GF-D8 (cell line): Measurements from ENCODE around the gene DOK7.

ENCODE experiments used
- DNase-seq: peaks from one replicate; lab custom pipeline; 2025; lab: John Stamatoyannopoulos, UW

The DOK7 gene

GRCh38 chr4:3487861-3488260 is 24.8 kb downstream of the DOK7 start:
- no peak for DNase-seq

- no peak for DNase-seq
These were observed 25.7 kb downstream of the DOK7 start for GRCh38 chr4:3488820-3489219.

GRCh38 chr4:3489451-3489962 is 26.4 kb downstream of the DOK7 start:
- DNase-seq, result no peak

GRCh38 chr4:3491681-3492405 is 28.7 kb downstream of the DOK7 start:
- no peak for DNase-seq

GRCh38 chr4:3492741-3493719 is 29.9 kb downstream of the DOK7 start:
- no peak for DNase-seq

GRCh38 chr4:3493720-3494461 is 30.8 kb downstream of the DOK7 start:
- no peak for DNase-seq

- DNase-seq, result no peak
These were observed 31.4 kb downstream of the DOK7 start for GRCh38 chr4:3494462-3494871.

- no peak for DNase-seq
These were observed 32.3 kb downstream of the DOK7 start for GRCh38 chr4:3495204-3495975.

- DNase-seq, result no peak
These were observed 32.9 kb downstream of the DOK7 start for GRCh38 chr4:3496021-3496420.

- DNase-seq, result no peak
These were observed 34.0 kb downstream of the DOK7 start for GRCh38 chr4:3497095-3497494.

- no peak for DNase-seq
These were observed 34.6 kb downstream of the DOK7 start for GRCh38 chr4:3497523-3498389.

- DNase-seq, result no peak
These were observed 35.3 kb downstream of the DOK7 start for GRCh38 chr4:3498407-3498806.

- no peak for DNase-seq
These were observed 35.9 kb downstream of the DOK7 start for GRCh38 chr4:3498901-3499510.

GRCh38 chr4:3499710-3500109 is 36.6 kb downstream of the DOK7 start:
- DNase-seq, result no peak

- DNase-seq, result no peak
These were observed 37.0 kb downstream of the DOK7 start for GRCh38 chr4:3500111-3500510.

GRCh38 chr4:3500634-3501101 is 37.6 kb downstream of the DOK7 start:
- no peak for DNase-seq

GRCh38 chr4:3501126-3501824 is 38.2 kb downstream of the DOK7 start:
- no peak for DNase-seq

GRCh38 chr4:3501825-3502425 is 38.8 kb downstream of the DOK7 start:
- no peak for DNase-seq
